Muscle layer of colon (tissue), 2 donors: ENCODE results near the gene EXOC7.
A peak's percentile ranks its signal among the peaks of the same experiment; 100 is the strongest.
"Not testable (repeated sequence)": the region's sequence is repeated elsewhere in the genome, so short reads cannot be mapped to it uniquely, and the experiment has no call there.

ENCODE experiments used
- H3K27ac ChIP-seq: one replicate; pipeline ENCODE4 v1.7.0; 2013; ENCODE audit warnings: low read depth, mild to moderate bottlenecking, low read length, moderate library complexity
- H3K27me3 ChIP-seq, 2 donors: one replicate each; pipeline ENCODE4 v1.7.0; 2013; ENCODE audit warnings: low read length in 2 of 2, mild to moderate bottlenecking in 2 of 2; ENCODE audit not compliant: insufficient read depth in 2 of 2, control insufficient read depth in 1 of 2
- H3K36me3 ChIP-seq: one replicate; pipeline ENCODE4 v1.7.0; 2013; ENCODE audit warnings: mild to moderate bottlenecking, low read length; ENCODE audit not compliant: insufficient read depth
- H3K4me1 ChIP-seq: one replicate; pipeline ENCODE4 v1.7.0; 2013; ENCODE audit warnings: mild to moderate bottlenecking, low read length; ENCODE audit not compliant: insufficient read depth
- H3K4me3 ChIP-seq, 2 donors: one replicate each; pipeline ENCODE4 v1.7.0; 2013; ENCODE audit warnings: low read length in 2 of 2, low read depth in 1 of 2, mild to moderate bottlenecking in 1 of 2, moderate library complexity in 1 of 2
- H3K9ac ChIP-seq: one replicate; pipeline ENCODE4 v1.7.0; 2013; ENCODE audit warnings: low read length
- H3K9me3 ChIP-seq: one replicate; pipeline ENCODE4 v1.7.0; 2013; ENCODE audit warnings: mild to moderate bottlenecking, low read length
- donor health status: abdominal sarcoma.
- donor health status: Adenocarcinoma of cecum.

Gene EXOC7

GRCh38 chr17:76072148-76072858 lies 31.3 kb downstream of the EXOC7 start, which contains the start of gene SRP68:
Gene SRP68 (minus strand): TSS chr17:76072517. CDS start chr17:76072491, 26 bp downstream.
- peak within 1 kb of the TSS; percentile 79 to 100 for H3K4me3 ChIP-seq
- H3K36me3 ChIP-seq, result peaks cover 7% of the 10 kb centered on the region
- H3K4me1 ChIP-seq, result peaks cover 33% of the 10 kb centered on the region
- H3K27me3 ChIP-seq, result peaks cover 24 to 38% of the 10 kb centered on the region in 2 donors
- H3K9me3 ChIP-seq, result no peaks in the 10 kb centered on the region
- H3K9ac ChIP-seq, result peak within 1 kb of the TSS; percentile 99
- peak within 1 kb of the TSS; percentile 90 for H3K27ac ChIP-seq

GRCh38 chr17:76071531-76072147 lies 31.9 kb downstream of the EXOC7 start:
- Histone ChIP-seq H3K27ac (peak overlapping the region; percentile 90), H3K9ac (peak overlapping the region; percentile 99), H3K9me3 (no peaks in the 10 kb centered on the region), H3K27me3 (peaks cover 18 to 31% of the 10 kb centered on the region in 2 donors), H3K4me1 (peaks cover 33% of the 10 kb centered on the region), H3K4me3 (peak overlapping the region; percentile 79 to 100), H3K36me3 (peaks cover 12% of the 10 kb centered on the region)

GRCh38 chr17:76065775-76066174 lies 37.8 kb downstream of the EXOC7 start:
- H3K27me3 ChIP-seq, result no peaks in the 10 kb centered on the region
- peaks cover 58% of the 10 kb centered on the region for H3K36me3 ChIP-seq
- H3K9me3 ChIP-seq, result no peaks in the 10 kb centered on the region
- no peak overlapping the region for H3K9ac ChIP-seq
- peaks cover 8% of the 10 kb centered on the region for H3K4me1 ChIP-seq
- no peak overlapping the region for H3K27ac ChIP-seq
- H3K4me3 ChIP-seq, result no peak overlapping the region

- H3K4me3 ChIP-seq, result no peak overlapping the region
- no peaks in the 10 kb centered on the region for H3K4me1 ChIP-seq
- H3K27ac ChIP-seq, result no peak overlapping the region
- H3K36me3 ChIP-seq, result peaks cover 65% of the 10 kb centered on the region
- H3K9me3 ChIP-seq, result no peaks in the 10 kb centered on the region
- H3K27me3 ChIP-seq, result no peaks in the 10 kb centered on the region
- H3K9ac ChIP-seq, result no peak overlapping the region
Observed at GRCh38 chr17:76063875-76064546, 39.6 kb downstream of the EXOC7 start.

- H3K27me3 ChIP-seq, H3K4me3 ChIP-seq, H3K9ac ChIP-seq, H3K4me1 ChIP-seq, H3K27ac ChIP-seq, H3K9me3 ChIP-seq: not testable (repeated sequence)
- H3K36me3 ChIP-seq, result peaks cover 58% of the 10 kb centered on the region
Observed at GRCh38 chr17:76058264-76058663, 45.3 kb downstream of the EXOC7 start.

- Histone ChIP-seq H3K36me3 (peaks cover 53% of the 10 kb centered on the region), H3K27ac (no peak overlapping the region), H3K4me3 (no peak overlapping the region), H3K9ac (no peak overlapping the region), H3K27me3 (no peaks in the 10 kb centered on the region), H3K9me3 (no peaks in the 10 kb centered on the region), H3K4me1 (no peaks in the 10 kb centered on the region)
Observed at GRCh38 chr17:76056882-76057281, 46.7 kb downstream of the EXOC7 start.

- Histone ChIP-seq H3K4me1 (peaks cover 3% of the 10 kb centered on the region), H3K4me3 (no peak overlapping the region), H3K9ac (no peak overlapping the region), H3K27me3 (no peaks in the 10 kb centered on the region), H3K27ac (no peak overlapping the region), H3K9me3 (no peaks in the 10 kb centered on the region), H3K36me3 (peaks cover 53% of the 10 kb centered on the region)
Observed at GRCh38 chr17:76054112-76054476, 49.5 kb downstream of the EXOC7 start.

GRCh38 chr17:76053246-76054111 lies 50.1 kb downstream of the EXOC7 start:
- no peaks in the 10 kb centered on the region for H3K9me3 ChIP-seq
- H3K4me1 ChIP-seq, result peaks cover 8% of the 10 kb centered on the region
- no peak overlapping the region for H3K4me3 ChIP-seq
- H3K36me3 ChIP-seq, result peaks cover 53% of the 10 kb centered on the region
- H3K27ac ChIP-seq, result no peak overlapping the region
- H3K9ac ChIP-seq, result no peak overlapping the region
- no peaks in the 10 kb centered on the region for H3K27me3 ChIP-seq

- H3K4me1 ChIP-seq, result peaks cover 8% of the 10 kb centered on the region
- no peak overlapping the region for H3K4me3 ChIP-seq
- no peaks in the 10 kb centered on the region for H3K27me3 ChIP-seq
- no peak overlapping the region for H3K27ac ChIP-seq
- H3K36me3 ChIP-seq, result peaks cover 49% of the 10 kb centered on the region
- H3K9me3 ChIP-seq, result no peaks in the 10 kb centered on the region
- H3K9ac ChIP-seq, result no peak overlapping the region
Observed at GRCh38 chr17:76051561-76051960, 52.0 kb downstream of the EXOC7 start.

- Histone ChIP-seq H3K9ac (no peak overlapping the region), H3K27ac (no peak overlapping the region), H3K9me3 (no peaks in the 10 kb centered on the region), H3K4me1 (peaks cover 8% of the 10 kb centered on the region), H3K36me3 (peaks cover 48% of the 10 kb centered on the region), H3K27me3 (no peaks in the 10 kb centered on the region), H3K4me3 (no peak overlapping the region)
Observed at GRCh38 chr17:76050538-76051467, 52.8 kb downstream of the EXOC7 start.
